KMS-11 (cell line): ENCODE measurements around the gene NCKAP5.
"Not testable (repeated sequence)": the region's sequence is repeated elsewhere in the genome, so short reads cannot be mapped to it uniquely, and the experiment has no call there.

Experiments
- H2AFZ ChIP-seq: fragments of 200-600 bp; sonication (generic); 2 replicates; pipeline ENCODE4 v1.6.1; 2016; ENCODE audit warnings: antibody characterized with exemption, mixed run types, low read depth
- H3K27ac ChIP-seq: fragments of 200-600 bp; sonication (generic); 2 replicates; pipeline ENCODE4 v1.6.1; 2016; ENCODE audit warnings: mild to moderate bottlenecking, mixed run types
- H3K27me3 ChIP-seq: fragments of 200-600 bp; sonication (generic); 2 replicates; pipeline ENCODE4 v1.6.1; 2017; ENCODE audit warnings: mild to moderate bottlenecking, low read depth, mixed run types, moderate library complexity; ENCODE audit not compliant: insufficient read depth
- H3K36me3 ChIP-seq: fragments of 200-600 bp; sonication (generic); 2 replicates; pipeline ENCODE4 v1.6.1; 2017; ENCODE audit warnings: mild to moderate bottlenecking, mixed run types; ENCODE audit not compliant: insufficient read depth
- H3K4me1 ChIP-seq: fragments of 200-600 bp; sonication (generic); 2 replicates; pipeline ENCODE4 v1.6.1; 2016; ENCODE audit warnings: mild to moderate bottlenecking, low read depth, mixed run types; ENCODE audit not compliant: poor library complexity, severe bottlenecking
- H3K4me2 ChIP-seq: fragments of 200-600 bp; sonication (generic); 2 replicates; pipeline ENCODE4 v1.7.0; 2016; ENCODE audit warnings: mild to moderate bottlenecking, mixed run types
- H3K4me3 ChIP-seq: fragments of 200-600 bp; sonication (generic); IDR thresholded peaks from 2 replicates; pipeline ENCODE4 v1.6.1; 2017; ENCODE audit warnings: low read depth, low read length, mixed read lengths; ENCODE audit not compliant: insufficient read depth
- H3K79me2 ChIP-seq: fragments of 200-600 bp; sonication (generic); 2 replicates; pipeline ENCODE4 v1.6.1; 2016; ENCODE audit warnings: low read depth, mixed run types; ENCODE audit not compliant: insufficient read depth
- H3K9ac ChIP-seq: fragments of 200-600 bp; sonication (generic); 2 replicates; pipeline ENCODE4 v1.6.1; 2016; ENCODE audit warnings: mild to moderate bottlenecking, mixed run types
- H4K20me1 ChIP-seq: fragments of 200-600 bp; sonication (generic); 2 replicates; pipeline ENCODE4 v1.6.1; 2016; ENCODE audit warnings: mild to moderate bottlenecking, mixed run types; ENCODE audit not compliant: insufficient read depth
- TF ChIP-seq, protein P1 (sequence below): fragments of 200-600 bp; sonication (generic); conservative IDR thresholded peaks from 2 replicates; pipeline ENCODE4 v1.6.1; 2017; ENCODE audit warnings: low read depth, mild to moderate bottlenecking, antibody characterized with exemption, low read length, moderate library complexity, mixed read lengths

NCKAP5 gene

DNA sequence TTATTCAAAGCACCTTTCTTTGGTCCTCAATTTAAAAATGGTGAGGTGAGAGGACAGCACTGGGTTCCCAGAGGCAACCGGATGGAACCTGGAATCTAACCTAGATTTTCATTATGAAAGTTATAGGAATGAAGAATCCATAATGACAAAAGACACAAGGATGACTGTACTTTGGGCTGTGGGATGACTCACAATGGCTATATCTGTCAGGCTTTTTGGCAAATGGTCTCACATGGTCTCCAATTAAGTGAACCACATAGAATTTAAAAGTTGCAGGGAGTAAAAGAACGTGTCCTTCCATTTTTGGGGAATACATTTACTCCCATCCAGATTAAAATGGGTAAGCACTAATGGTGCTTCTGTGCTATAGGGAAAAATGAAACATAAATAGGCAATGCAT is 866.5 kb downstream of the NCKAP5 start:
- no peaks in the 10 kb centered on the region for H3K4me1 ChIP-seq
- H3K36me3 ChIP-seq, result no peaks in the 10 kb centered on the region
- H3K27me3 ChIP-seq, result no peaks in the 10 kb centered on the region
- no peak overlapping the region for H3K9ac ChIP-seq
- no peak overlapping the region for H2AFZ ChIP-seq
- H3K27ac ChIP-seq, result no peak overlapping the region
- TF ChIP-seq, protein P1, sequence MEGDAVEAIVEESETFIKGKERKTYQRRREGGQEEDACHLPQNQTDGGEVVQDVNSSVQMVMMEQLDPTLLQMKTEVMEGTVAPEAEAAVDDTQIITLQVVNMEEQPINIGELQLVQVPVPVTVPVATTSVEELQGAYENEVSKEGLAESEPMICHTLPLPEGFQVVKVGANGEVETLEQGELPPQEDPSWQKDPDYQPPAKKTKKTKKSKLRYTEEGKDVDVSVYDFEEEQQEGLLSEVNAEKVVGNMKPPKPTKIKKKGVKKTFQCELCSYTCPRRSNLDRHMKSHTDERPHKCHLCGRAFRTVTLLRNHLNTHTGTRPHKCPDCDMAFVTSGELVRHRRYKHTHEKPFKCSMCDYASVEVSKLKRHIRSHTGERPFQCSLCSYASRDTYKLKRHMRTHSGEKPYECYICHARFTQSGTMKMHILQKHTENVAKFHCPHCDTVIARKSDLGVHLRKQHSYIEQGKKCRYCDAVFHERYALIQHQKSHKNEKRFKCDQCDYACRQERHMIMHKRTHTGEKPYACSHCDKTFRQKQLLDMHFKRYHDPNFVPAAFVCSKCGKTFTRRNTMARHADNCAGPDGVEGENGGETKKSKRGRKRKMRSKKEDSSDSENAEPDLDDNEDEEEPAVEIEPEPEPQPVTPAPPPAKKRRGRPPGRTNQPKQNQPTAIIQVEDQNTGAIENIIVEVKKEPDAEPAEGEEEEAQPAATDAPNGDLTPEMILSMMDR, result no peak
- no peaks in the 10 kb centered on the region for H4K20me1 ChIP-seq
- H3K79me2 ChIP-seq, result no peaks in the 10 kb centered on the region
- H3K4me2 ChIP-seq, result no peak overlapping the region
- no peak overlapping the region for H3K4me3 ChIP-seq

DNA sequence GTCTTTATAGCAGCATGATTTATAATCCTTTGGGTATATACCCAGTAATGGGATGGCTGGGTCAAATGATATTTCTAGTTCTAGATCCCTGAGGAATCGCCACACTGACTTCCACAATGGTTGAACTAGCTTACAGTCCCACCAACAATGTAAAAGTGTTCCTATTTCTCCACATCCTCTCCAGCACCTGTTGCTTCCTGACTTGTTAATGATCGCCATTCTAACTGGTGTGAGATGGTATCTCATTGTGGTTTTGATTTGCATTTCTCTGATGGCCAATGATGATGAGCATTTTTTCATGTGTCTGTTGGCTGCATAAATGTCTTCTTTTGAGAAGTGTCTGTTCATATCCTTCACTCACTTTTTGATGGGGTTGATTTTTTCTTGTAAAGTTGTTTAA is 868.5 kb downstream of the NCKAP5 start:
- H3K36me3 ChIP-seq, H3K4me3 ChIP-seq, H3K27ac ChIP-seq, H3K9ac ChIP-seq, H3K4me2 ChIP-seq, H3K27me3 ChIP-seq, H3K79me2 ChIP-seq, H3K4me1 ChIP-seq, H4K20me1 ChIP-seq, H2AFZ ChIP-seq: not testable (repeated sequence)

DNA sequence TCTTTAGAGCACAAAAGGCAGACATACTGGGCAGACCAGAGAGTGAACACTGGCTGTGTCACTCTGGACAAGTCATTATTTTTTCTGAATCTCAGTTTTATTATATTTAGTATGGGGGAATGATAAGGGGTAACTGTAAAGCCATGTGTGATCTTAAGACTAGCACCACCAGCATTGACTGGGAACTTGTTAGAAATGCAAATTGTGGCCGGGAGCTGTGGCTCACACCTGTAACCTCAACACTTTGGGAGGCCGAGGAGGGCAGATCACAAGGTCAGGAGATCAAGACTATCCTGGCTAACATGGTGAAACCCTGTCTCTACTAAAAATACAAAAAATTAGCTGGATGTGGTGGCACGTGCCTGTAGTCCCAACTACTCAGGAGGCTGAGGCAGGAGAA is 869.9 kb downstream of the NCKAP5 start:
- H2AFZ ChIP-seq, H3K4me1 ChIP-seq, H3K27me3 ChIP-seq, H3K27ac ChIP-seq, H3K4me3 ChIP-seq, H3K79me2 ChIP-seq, H3K4me2 ChIP-seq, H4K20me1 ChIP-seq, H3K9ac ChIP-seq, H3K36me3 ChIP-seq: not testable (repeated sequence)

DNA sequence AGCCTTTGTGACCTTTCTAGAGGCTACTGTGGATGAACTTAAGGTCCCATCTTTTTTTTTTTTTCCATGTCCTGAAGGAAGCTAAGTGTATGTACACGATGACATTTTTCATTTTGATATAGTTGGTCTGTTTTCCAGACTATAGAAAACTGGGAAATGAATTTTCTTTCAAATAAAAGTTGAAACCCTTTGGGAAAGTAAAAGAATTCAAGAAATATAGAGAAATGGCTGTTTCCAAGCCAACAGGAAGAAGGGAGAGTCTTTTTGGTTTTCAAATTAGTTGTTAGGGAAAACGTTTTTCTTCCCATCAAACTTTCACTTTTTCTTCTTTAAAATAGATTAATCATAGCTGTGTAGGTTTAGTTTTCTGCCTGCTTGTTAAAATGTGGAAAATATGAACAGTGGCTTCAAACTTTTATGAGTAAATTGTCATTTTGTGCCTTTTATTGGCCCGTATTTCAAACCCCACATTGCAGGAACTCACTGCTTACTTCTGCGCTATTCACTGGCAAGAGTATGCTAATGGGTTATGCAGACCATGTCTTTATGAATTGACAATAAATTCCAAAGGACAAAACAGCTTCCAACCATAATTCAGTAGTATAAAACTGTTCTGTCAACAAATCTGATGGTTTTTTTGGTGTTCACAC is 870.6 kb downstream of the NCKAP5 start:
- Histone ChIP-seq H3K4me2 (no peak overlapping the region), H3K4me3 (no peak overlapping the region), H3K79me2 (no peaks in the 10 kb centered on the region), H3K27me3 (no peaks in the 10 kb centered on the region), H4K20me1 (no peaks in the 10 kb centered on the region), H3K27ac (no peak overlapping the region), H3K4me1 (no peaks in the 10 kb centered on the region), H3K36me3 (no peaks in the 10 kb centered on the region), H2AFZ (no peak overlapping the region), H3K9ac (no peak overlapping the region)
- TF ChIP-seq, protein P1, result no peak

DNA sequence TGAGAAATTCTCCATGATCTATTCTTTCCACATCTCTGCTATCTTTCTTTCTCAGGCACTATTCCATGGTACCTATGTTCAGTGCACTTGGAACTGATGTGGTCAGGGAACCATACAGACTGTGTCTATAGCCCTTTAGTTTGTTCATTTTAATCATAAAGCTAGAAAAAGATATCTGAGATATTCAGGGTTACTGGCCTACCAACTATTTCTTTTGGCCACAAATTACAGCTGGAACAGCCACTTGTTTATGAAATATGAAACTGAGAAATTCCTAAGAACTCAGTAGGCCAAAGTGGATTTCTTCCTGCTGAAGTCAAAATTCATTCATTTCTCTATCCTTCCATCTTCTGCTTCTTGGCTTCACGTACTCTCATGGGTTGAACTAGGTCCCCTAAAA is 875.4 kb downstream of the NCKAP5 start:
- no peaks in the 10 kb centered on the region for H3K79me2 ChIP-seq
- H2AFZ ChIP-seq, result no peak overlapping the region
- TF ChIP-seq, protein P1, result no peak
- H3K9ac ChIP-seq, result no peak overlapping the region
- H3K27me3 ChIP-seq, result no peaks in the 10 kb centered on the region
- no peaks in the 10 kb centered on the region for H3K36me3 ChIP-seq
- H3K4me2 ChIP-seq, result no peak overlapping the region
- no peaks in the 10 kb centered on the region for H3K4me1 ChIP-seq
- no peak overlapping the region for H3K4me3 ChIP-seq
- H4K20me1 ChIP-seq, result no peaks in the 10 kb centered on the region
- no peak overlapping the region for H3K27ac ChIP-seq
